ENCODE results near the gene ZFP36L1.

DNA sequence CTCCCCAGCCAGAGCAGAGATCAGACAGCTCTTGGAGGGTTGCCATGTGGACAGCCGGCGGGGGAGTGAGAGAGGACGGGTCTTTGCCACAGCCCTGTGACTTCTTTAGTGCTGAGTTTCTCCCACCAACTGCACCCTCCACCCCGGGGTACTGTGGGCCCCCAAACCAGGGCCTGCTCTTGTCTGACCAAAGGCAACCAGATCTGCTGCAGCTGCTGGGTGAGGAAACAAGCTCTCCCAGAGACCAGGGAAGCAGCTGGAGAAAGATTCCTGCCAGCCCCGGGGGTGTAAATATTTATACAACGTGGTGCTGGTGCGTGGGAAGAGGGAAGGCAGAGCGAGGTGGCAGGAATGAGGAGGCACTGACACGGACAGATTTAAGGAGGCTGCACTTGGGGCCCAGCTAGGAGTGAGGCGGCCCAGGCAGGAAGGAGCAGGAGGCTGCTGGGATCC is 14.3 kb upstream of the ZFP36L1 start:
- TF ChIP-seq, protein P1, sequence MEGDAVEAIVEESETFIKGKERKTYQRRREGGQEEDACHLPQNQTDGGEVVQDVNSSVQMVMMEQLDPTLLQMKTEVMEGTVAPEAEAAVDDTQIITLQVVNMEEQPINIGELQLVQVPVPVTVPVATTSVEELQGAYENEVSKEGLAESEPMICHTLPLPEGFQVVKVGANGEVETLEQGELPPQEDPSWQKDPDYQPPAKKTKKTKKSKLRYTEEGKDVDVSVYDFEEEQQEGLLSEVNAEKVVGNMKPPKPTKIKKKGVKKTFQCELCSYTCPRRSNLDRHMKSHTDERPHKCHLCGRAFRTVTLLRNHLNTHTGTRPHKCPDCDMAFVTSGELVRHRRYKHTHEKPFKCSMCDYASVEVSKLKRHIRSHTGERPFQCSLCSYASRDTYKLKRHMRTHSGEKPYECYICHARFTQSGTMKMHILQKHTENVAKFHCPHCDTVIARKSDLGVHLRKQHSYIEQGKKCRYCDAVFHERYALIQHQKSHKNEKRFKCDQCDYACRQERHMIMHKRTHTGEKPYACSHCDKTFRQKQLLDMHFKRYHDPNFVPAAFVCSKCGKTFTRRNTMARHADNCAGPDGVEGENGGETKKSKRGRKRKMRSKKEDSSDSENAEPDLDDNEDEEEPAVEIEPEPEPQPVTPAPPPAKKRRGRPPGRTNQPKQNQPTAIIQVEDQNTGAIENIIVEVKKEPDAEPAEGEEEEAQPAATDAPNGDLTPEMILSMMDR (IDR thresholded peaks at IDR 0.05; ENCODE audit: low read length): no peak
- no peak for TF ChIP-seq EZH2 (IDR thresholded peaks at IDR 0.05; ENCODE audit: borderline replicate concordance, low read length)

All from OCI-LY1 (cell line).